IMR-90 (cell line): Measurements from ENCODE around the gene CDH13. TPM values are rescaled to one million over a fixed set of nuclear protein-coding genes. Genes with fewer than 3 reads are reported as not detected.

ENCODE experiments used
- ATAC-seq: fragments of 200-7000 bp; cut with Tn5 transposase; 2 replicates; pipeline ENCODE4 v1.9.1; 2020; ENCODE audit warnings: low read depth, mild to moderate bottlenecking, moderate library complexity
- BruUV-seq: library from RNA; stranded (reverse); fragments of 400-500 nt; replicated peaks from 2 replicates; lab custom pipeline; 2021; lab: Mats Ljungman, UMichigan
- CTCF ChIA-PET: fragments of 300-600 bp; formaldehyde crosslinking; extraction: SDS; loops from one replicate; lab custom pipeline; 2021; ENCODE audit warnings: antibody characterized with exemption; lab: Yijun Ruan, JAX
- POLR2A ChIA-PET: fragments of 300-600 bp; sonication (Branson Sonifier 250); formaldehyde crosslinking; loops from one replicate; lab custom pipeline; 2022; ENCODE audit warnings: antibody characterized with exemption; ENCODE audit not compliant: unreplicated experiment; lab: Charles Lee
- DNase-seq: peaks from one replicate; pipeline ENCODE4 v3.0.0; 2013
- H2AFZ ChIP-seq: replicated peaks from 2 replicates; pipeline ENCODE3; 2013; ENCODE audit warnings: low read length, mild to moderate bottlenecking; ENCODE audit not compliant: poor library complexity
- H2AK5ac ChIP-seq: 2 replicates; pipeline ENCODE4 v1.6.1; 2013; ENCODE audit warnings: low read depth, low read length, inconsistent platforms
- H2AK9ac ChIP-seq: replicated peaks from 2 replicates; pipeline ENCODE3; 2013; ENCODE audit warnings: mild to moderate bottlenecking, low read depth, low read length, moderate library complexity; ENCODE audit not compliant: poor library complexity
- H2BK120ac ChIP-seq: 2 replicates; pipeline ENCODE4 v1.6.1; 2013; ENCODE audit warnings: low read depth, low read length, inconsistent platforms
- H2BK15ac ChIP-seq: 3 replicates; pipeline ENCODE4 v1.6.1; 2013; ENCODE audit warnings: low read depth, low read length, inconsistent platforms
- H2BK20ac ChIP-seq: 2 replicates; pipeline ENCODE4 v1.6.1; 2013; ENCODE audit warnings: low read depth, mild to moderate bottlenecking, inconsistent platforms, low read length, moderate library complexity
- H2BK5ac ChIP-seq: 2 replicates; pipeline ENCODE4 v1.6.1; 2013; ENCODE audit warnings: mild to moderate bottlenecking, low read depth, low read length, inconsistent platforms; ENCODE audit not compliant: poor library complexity, severe bottlenecking
- H3K14ac ChIP-seq: replicated peaks from 2 replicates; pipeline ENCODE4 v1.6.1; 2013; ENCODE audit warnings: low read depth, low read length, inconsistent platforms
- H3K18ac ChIP-seq: 2 replicates; pipeline ENCODE4 v1.6.1; 2013; ENCODE audit warnings: low read depth, low read length, control low read depth
- H3K23ac ChIP-seq: 2 replicates; pipeline ENCODE4 v1.6.1; 2013; ENCODE audit warnings: low read depth, low read length, inconsistent platforms
- H3K27ac ChIP-seq: 2 replicates; pipeline ENCODE4 v1.5.1; 2013; ENCODE audit warnings: mild to moderate bottlenecking, control low read depth, low read length; ENCODE audit not compliant: insufficient read depth
- H3K27me3 ChIP-seq: 2 replicates; pipeline ENCODE4 v1.6.1; 2013; ENCODE audit warnings: low read length; ENCODE audit not compliant: control insufficient read depth, insufficient read depth
- H3K36me3 ChIP-seq: 2 replicates; pipeline ENCODE4 v1.6.1; 2013; ENCODE audit warnings: low read length, mixed read lengths; ENCODE audit not compliant: control insufficient read depth, insufficient read depth
- H3K4ac ChIP-seq: 2 replicates; pipeline ENCODE4 v1.6.1; 2013; ENCODE audit warnings: low read depth, low read length, inconsistent platforms
- H3K4me1 ChIP-seq: 2 replicates; pipeline ENCODE4 v1.6.1; 2013; ENCODE audit warnings: low read length, mixed read lengths; ENCODE audit not compliant: control insufficient read depth, insufficient read depth
- H3K4me2 ChIP-seq: 2 replicates; pipeline ENCODE4 v1.6.1; 2013; ENCODE audit warnings: low read depth, mild to moderate bottlenecking, control low read depth, low read length, moderate library complexity
- H3K4me3 ChIP-seq: 2 replicates; pipeline ENCODE4 v1.5.1; 2013; ENCODE audit warnings: low read depth, mild to moderate bottlenecking, control low read depth, low read length, moderate library complexity; ENCODE audit not compliant: insufficient read depth
- H3K56ac ChIP-seq: 2 replicates; pipeline ENCODE4 v1.6.1; 2013; ENCODE audit warnings: low read length, inconsistent platforms; ENCODE audit not compliant: insufficient read depth; ENCODE audit errors: extremely low read depth
- H3K79me1 ChIP-seq, 2 experiments: 2 replicates each; pipeline ENCODE4 v1.6.1; 2013; ENCODE audit warnings: low read length in 2 of 2, inconsistent platforms in 1 of 2, low read depth in 1 of 2
- H3K9ac ChIP-seq: 2 replicates; pipeline ENCODE4 v1.6.1; 2013; ENCODE audit warnings: low read depth, low read length, control low read depth
- H3K9me1 ChIP-seq: 2 replicates; pipeline ENCODE4 v1.6.1; 2013; ENCODE audit warnings: low read length, inconsistent platforms; ENCODE audit not compliant: insufficient read depth
- H3K9me3 ChIP-seq: 2 replicates; pipeline ENCODE4 v1.6.1; 2013; ENCODE audit warnings: low read length; ENCODE audit not compliant: control insufficient read depth, insufficient read depth
- H4K20me1 ChIP-seq: 2 replicates; pipeline ENCODE4 v1.6.1; 2013; ENCODE audit warnings: low read length, inconsistent platforms; ENCODE audit not compliant: insufficient read depth
- H4K5ac ChIP-seq: 2 replicates; pipeline ENCODE4 v1.6.1; 2013; ENCODE audit warnings: mild to moderate bottlenecking, low read depth, low read length, control low read depth
- H4K8ac ChIP-seq, 2 experiments: 2 replicates each; pipeline ENCODE4 v1.6.1; 2013; ENCODE audit warnings: low read depth in 2 of 2, low read length in 2 of 2, control low read depth in 1 of 2, inconsistent platforms in 1 of 2
- H4K91ac ChIP-seq: 2 replicates; pipeline ENCODE4 v1.6.1; 2013; ENCODE audit warnings: low read depth, low read length, inconsistent platforms; ENCODE audit not compliant: insufficient read depth
- BHLHE40 ChIP-seq: fragments of 150-350 bp; IDR thresholded peaks from 2 replicates; pipeline ENCODE4 v1.6.1; 2016; ENCODE audit warnings: mild to moderate bottlenecking, low read depth, low read length
- CEBPB ChIP-seq: IDR thresholded peaks from 2 replicates; pipeline ENCODE4 v1.6.1; 2012; ENCODE audit warnings: low read depth, low read length, improper control_type of control experiment
- CHD1 ChIP-seq: IDR thresholded peaks from 2 replicates; pipeline ENCODE4 v1.6.1; 2012; ENCODE audit warnings: low read depth, low read length, improper control_type of control experiment
- CTCF ChIP-seq: conservative IDR thresholded peaks from 2 replicates; pipeline ENCODE4 v1.5.1; 2012; ENCODE audit warnings: mild to moderate bottlenecking, low read depth, low read length, improper control_type of control experiment
- ELK1 ChIP-seq: fragments of 150-350 bp; IDR thresholded peaks from 2 replicates; pipeline ENCODE4 v1.6.1; 2016; ENCODE audit warnings: low read depth, mild to moderate bottlenecking, low read length, moderate library complexity, borderline replicate concordance
- FOS ChIP-seq: fragments of 150-350 bp; IDR thresholded peaks from 2 replicates; pipeline ENCODE4 v1.6.1; 2016; ENCODE audit warnings: low read depth, low read length
- MAFK ChIP-seq: IDR thresholded peaks from 2 replicates; pipeline ENCODE4 v1.6.1; 2012; ENCODE audit warnings: low read depth, low read length, improper control_type of control experiment
- MAZ ChIP-seq: IDR thresholded peaks from 2 replicates; pipeline ENCODE4 v1.6.1; 2012; ENCODE audit warnings: low read depth, mild to moderate bottlenecking, low read length, improper control_type of control experiment, moderate library complexity, borderline replicate concordance
- MXI1 ChIP-seq: IDR thresholded peaks from 2 replicates; pipeline ENCODE4 v1.6.1; 2012; ENCODE audit warnings: low read depth, mild to moderate bottlenecking, low read length, moderate library complexity, borderline replicate concordance
- NFE2L2 ChIP-seq: fragments of 150-350 bp; IDR thresholded peaks from 2 replicates; pipeline ENCODE4 v1.6.1; 2016; ENCODE audit warnings: low read depth, mild to moderate bottlenecking, low read length
- POLR2A ChIP-seq: IDR thresholded peaks from 2 replicates; pipeline ENCODE4 v1.6.1; 2012; ENCODE audit warnings: mild to moderate bottlenecking, low read depth, low read length
- RAD21 ChIP-seq: IDR thresholded peaks from 2 replicates; pipeline ENCODE4 v1.6.1; 2012; ENCODE audit warnings: low read length, improper control_type of control experiment
- RCOR1 ChIP-seq: IDR thresholded peaks from 2 replicates; pipeline ENCODE4 v1.6.1; 2012; ENCODE audit warnings: mild to moderate bottlenecking, low read length, improper control_type of control experiment; ENCODE audit not compliant: insufficient replicate concordance
- RFX5 ChIP-seq: IDR thresholded peaks from 2 replicates; pipeline ENCODE4 v1.8.0; 2012; ENCODE audit warnings: low read depth, mild to moderate bottlenecking, low read length, moderate library complexity
- SMC3 ChIP-seq: fragments of 150-350 bp; IDR thresholded peaks from 2 replicates; pipeline ENCODE4 v1.6.1; 2016; ENCODE audit warnings: low read depth, mild to moderate bottlenecking, antibody characterized with exemption, low read length, moderate library complexity
- USF2 ChIP-seq: fragments of 150-350 bp; IDR thresholded peaks from 2 replicates; pipeline ENCODE4 v1.6.1; 2017; ENCODE audit warnings: mild to moderate bottlenecking, antibody characterized with exemption, low read length, low read depth
- WGBS, 2 experiments: methylation state at CpG; one replicate each; pipeline versions ENCODE4 v1.1.5 to v1.1.7; 2013; ENCODE audit warnings: missing lambda C conversion rate in 2 of 2; ENCODE audit not compliant: insufficient read length in 1 of 2; ENCODE audit errors: extremely low coverage in 2 of 2; 5-methylcytosine and 5-hydroxymethylcytosine counted together
- dilution Hi-C: fragments of 300-500 bp; cut with HindIII; formaldehyde crosslinking; loops from one replicate; pipeline ENCODE4 v1.14.3; 2018; ENCODE audit warnings: low sequenced_read_pairs; ENCODE audit not compliant: unreplicated experiment
- in situ Hi-C: fragments of 300-500 bp; cut with MboI; formaldehyde crosslinking; loops from 3 replicates; pipeline ENCODE4 v1.14.3; 2019; ENCODE audit warnings: low sequenced_read_pairs, inconsistent platforms, mixed read lengths
- intact Hi-C: fragments of 100-400 bp; cut with micrococcal nuclease; formaldehyde crosslinking; loops from 2 replicates; pipeline ENCODE4 v1.10.0; 2022
- polyA plus RNA-seq, 3 experiments: library from polyadenylated mRNA; depleted of rRNA; stranded (reverse); fragments of >200 nt; gene quantifications; 2 replicates each; pipeline ENCODE4 v1.2.3, GENCODE V29; 2012; ENCODE audit warnings: low replicate concordance in 1 of 3
- total RNA-seq: library from RNA; depleted of rRNA; stranded (reverse); fragments of >200 nt; gene quantifications from 2 replicates; pipeline ENCODE4 v1.2.3, GENCODE V29; 2012

The CDH13 gene
- total and polyA plus RNA-seq, 2 of the 4 experiments (the other 2 are of a cell fraction), result 61.6 to 74.7 TPM

GRCh38 chr16:83115491-83116232 lies 488.9 kb downstream of the CDH13 start:
- BruUV-seq, result no TSS peak
- no peak overlapping the region for H3K23ac ChIP-seq
- H3K27me3 ChIP-seq, result no peaks in the 10 kb centered on the region
- DNase-seq, result no peak
- intact Hi-C loops, result no loop called here
- CTCF ChIA-PET, result no interaction called here
- in situ Hi-C loops, result no loop called here
- H3K56ac ChIP-seq, result no peak overlapping the region
- H3K27ac ChIP-seq, result no peak overlapping the region
- POLR2A ChIA-PET, result no interaction called here
- no peak overlapping the region for H2BK5ac ChIP-seq
- H2BK15ac ChIP-seq, result no peak overlapping the region
- H3K4me3 ChIP-seq, result no peak overlapping the region
- no peak overlapping the region for H3K4me2 ChIP-seq
- H2BK120ac ChIP-seq, result no peak overlapping the region
- peaks cover 4% of the 10 kb centered on the region; the same call in 1 of the 2 replicates for H3K9me1 ChIP-seq
- no peak overlapping the region for H2BK20ac ChIP-seq
- ATAC-seq, result no peak
- H3K4ac ChIP-seq, result no peak overlapping the region
- no peaks in the 10 kb centered on the region for H3K36me3 ChIP-seq
- no peak overlapping the region for H3K14ac ChIP-seq
- TF ChIP-seq MAFK (no peak), SMC3 (no peak), USF2 (no peak), MXI1 (no peak), MAZ (no peak), NFE2L2 (no peak), POLR2A (no peak), RAD21 (no peak), CHD1 (no peak), ELK1 (no peak), RCOR1 (no peak), RFX5 (no peak), BHLHE40 (no peak), CEBPB (no peak), CTCF (no peak), FOS (no peak)
- no peaks in the 10 kb centered on the region for H3K9me3 ChIP-seq
- no peak overlapping the region for H2AK9ac ChIP-seq
- 90% methylated on average over 5 of the region's 10 CpGs; no CpG with 5 or more reads in 1 of the 2 experiments for WGBS, 2 experiments
- no peak overlapping the region for H2AK5ac ChIP-seq
- H4K8ac ChIP-seq, result no peak overlapping the region
- H3K9ac ChIP-seq, result no peak overlapping the region
- dilution Hi-C loops, result no loop called here
- H3K4me1 ChIP-seq, result peaks cover 4% of the 10 kb centered on the region
- no peak overlapping the region for H4K91ac ChIP-seq
- H3K79me1 ChIP-seq, result peaks cover 0 to 8% of the 10 kb centered on the region in 2 experiments; a peak in 1 of 4 replicates
- H4K5ac ChIP-seq, result no peak overlapping the region
- H3K18ac ChIP-seq, result no peak overlapping the region
- H2AFZ ChIP-seq, result no peak overlapping the region
- H4K20me1 ChIP-seq, result no peaks in the 10 kb centered on the region
